Stimulated activated naive CD8-positive, alpha-beta T cell treated with anti-CD3 and anti-CD28 coated beads, Interleukin-15, Interleukin-2, amounts not matched to agents 100 U/mL and 50 U/mL, for 24 hours (primary cell): ENCODE data around the gene ALDH1L2.

Experiments used
- ATAC-seq: fragments of 150-1000 bp; cut with Tn5 transposase; one replicate; pipeline ENCODE4 v1.10.0; 2021
- DNase-seq: peaks from one replicate; pipeline ENCODE4 v3.0.0; 2021

The ALDH1L2 gene

DNA sequence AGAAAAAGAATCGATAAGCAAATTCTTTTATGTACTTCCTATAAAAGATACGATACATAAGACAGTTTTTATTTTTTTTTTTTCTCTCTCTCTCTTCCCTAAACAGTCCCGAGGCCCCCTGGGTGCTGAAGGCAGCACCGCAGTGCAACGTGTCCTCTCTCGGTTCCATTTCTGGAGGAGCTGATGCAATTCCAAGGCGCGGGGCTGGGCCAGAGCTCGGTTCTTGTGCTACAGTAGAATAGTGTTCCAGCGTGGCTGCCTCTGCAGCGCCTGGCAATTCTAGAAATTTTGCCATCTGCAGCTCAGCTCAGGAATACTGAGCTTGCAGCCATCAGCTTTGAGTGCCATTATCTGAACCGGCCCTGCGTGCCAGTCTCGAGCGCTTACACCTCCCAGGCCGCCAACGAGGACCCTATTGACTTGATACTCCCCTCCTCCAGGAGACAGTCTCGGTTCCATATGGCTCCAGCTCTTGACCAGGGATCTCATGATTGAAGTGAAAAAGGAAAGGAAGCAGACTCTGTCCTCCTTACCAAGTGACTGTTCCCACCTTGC is 630 bp downstream of the ALDH1L2 start:
- ATAC-seq (peak; percentile 7), DNase-seq (peak; percentile 17)

DNA sequence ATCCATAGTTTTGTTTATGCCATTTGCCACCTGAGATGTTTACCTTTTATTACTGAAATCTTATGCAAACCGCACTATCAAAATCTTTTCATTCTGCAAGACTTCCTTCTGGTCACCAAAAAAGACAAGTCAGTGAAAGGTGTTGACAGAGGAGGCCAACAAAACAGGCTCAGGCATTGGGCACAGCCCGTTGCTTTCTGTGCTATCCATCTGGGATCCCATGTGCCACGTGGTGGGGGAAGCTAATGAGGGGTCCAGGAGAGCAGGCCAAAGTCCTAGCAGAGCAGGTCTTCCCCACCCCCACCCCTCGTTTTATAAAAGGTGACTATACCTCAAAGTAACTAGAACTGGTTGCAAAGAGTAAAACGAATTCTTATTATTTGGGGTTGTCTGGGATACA is 1.2 kb downstream of the ALDH1L2 start:
- ATAC-seq, result no peak
- DNase-seq, result no peak

DNA sequence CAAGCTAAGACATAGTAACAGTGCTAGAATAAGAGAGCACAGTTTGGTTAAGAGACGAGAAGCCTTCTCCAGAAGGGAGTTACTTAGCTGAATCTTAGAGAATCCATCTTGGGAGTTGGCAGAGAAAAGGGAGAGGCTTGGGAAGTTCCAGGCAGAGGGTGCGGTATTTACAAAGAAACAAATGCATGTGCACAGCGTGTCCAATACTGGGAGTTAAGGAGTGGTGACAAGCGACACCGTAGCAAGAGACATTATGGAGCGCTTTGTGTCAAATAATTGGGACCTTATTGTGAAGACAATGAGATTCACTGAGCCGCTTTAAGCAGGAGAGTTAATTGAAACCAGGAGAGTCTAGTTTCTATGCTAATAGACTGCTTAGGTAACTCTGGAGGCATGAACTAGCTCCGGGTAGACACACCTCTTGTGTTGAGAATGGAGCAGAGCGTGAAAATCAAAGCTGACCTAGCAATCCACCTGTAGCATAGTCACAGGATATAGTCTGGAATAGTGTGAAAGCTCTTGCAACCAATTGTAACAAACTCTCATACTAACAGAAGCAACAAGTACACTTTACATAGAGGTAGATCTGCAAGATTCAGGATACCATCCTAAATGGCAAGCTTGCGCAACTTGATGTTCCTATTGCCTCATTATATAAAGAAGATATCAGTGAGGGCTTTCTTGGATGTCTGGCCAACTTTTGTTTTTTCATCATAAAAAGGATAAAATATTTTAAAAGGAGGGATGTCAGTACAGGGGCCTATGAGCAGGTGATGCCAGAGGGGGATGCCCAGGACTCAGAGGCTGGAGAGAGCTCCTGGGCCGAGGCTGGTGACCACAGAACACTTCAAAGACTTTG is 5.3 kb downstream of the ALDH1L2 start:
- DNase-seq (no peak), ATAC-seq (no peak)

DNA sequence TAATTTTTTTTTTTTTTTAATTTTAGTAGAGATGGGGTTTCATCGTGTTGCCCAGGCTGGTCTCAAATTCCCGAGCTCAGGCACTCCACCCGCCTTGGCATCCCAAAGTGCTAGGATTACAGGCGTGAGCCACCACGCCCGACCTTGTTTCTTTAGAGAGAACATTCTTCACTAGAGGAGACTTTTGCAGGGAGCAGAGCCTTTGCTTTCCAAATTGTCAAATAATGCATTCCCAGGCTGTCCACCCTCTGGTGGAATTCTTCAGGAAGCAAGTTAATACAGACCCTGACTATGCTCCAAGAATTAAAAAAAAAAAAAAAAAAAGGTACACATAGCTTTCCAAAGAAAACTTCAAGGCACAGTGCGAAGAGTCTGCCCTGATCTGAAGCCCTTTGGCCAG is 6.8 kb downstream of the ALDH1L2 start:
- no peak for ATAC-seq
- DNase-seq, result no peak

DNA sequence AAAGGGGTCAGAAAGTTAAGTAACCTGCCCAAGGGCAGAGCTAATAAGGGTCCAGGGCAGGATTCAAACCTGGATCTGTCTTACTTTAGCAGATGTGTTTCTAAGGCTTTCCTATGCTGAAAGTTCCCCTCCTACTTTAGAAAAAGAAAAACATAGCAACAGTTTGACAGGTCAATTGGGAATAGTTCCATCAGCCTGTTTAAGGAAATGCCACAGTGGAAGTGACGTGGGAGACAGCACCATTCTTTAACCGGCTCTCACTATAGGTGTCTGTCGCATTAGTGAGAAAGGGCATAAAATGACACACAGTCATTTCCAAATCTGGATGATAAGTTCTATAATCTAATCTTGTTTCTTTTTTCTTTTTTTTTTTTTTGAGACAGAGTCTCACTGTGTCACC is 7.3 kb downstream of the ALDH1L2 start:
- DNase-seq, result no peak
- ATAC-seq, result no peak

DNA sequence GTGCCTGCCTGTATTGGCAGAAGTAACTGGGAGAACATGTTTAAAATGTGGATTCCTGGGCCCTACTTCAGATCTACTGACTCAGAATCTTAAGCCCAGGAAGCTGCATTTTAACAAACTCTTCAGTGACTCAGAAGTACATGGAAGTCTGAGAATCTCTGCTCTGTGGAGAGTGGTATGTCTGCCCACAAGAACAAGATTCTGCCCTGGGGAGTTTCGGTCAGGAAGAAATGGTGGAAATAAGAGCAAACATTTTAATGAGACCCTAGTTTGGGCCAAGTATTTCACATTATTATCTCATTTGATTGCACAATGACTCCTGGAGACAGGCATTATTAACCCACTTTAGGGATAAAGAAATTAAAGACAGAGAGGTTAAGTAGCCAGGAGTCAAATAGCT is 8.2 kb downstream of the ALDH1L2 start:
- no peak for ATAC-seq
- DNase-seq, result no peak

DNA sequence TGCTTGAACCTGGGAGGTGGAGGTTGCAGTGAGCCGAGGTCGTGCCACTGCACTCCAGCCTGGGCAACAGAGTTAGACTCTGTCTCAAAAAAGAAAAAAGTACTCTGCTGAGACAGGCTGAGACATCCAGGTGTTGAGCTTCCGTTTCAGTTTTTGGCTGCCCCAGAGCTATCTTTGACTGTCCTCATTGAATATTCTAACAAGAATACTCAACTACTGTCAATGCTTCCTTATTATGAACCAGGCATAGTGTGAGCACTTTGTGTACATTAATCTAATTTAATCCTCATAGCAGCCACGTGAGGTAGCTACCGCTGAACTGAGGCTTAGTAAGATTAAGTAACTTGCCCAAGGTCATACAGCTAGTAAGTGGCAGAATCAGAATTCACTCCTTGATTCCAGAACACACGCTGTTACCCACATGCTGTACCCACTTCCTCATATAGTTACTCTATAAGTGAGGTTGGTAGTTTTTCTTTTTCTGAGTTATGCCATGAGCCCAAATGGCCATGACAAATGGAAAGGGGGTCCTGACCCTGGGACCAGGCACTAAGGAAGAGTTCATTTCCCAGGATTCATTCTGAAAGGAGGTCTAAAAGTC is 11.3 kb downstream of the ALDH1L2 start:
- DNase-seq (no peak), ATAC-seq (no peak)

DNA sequence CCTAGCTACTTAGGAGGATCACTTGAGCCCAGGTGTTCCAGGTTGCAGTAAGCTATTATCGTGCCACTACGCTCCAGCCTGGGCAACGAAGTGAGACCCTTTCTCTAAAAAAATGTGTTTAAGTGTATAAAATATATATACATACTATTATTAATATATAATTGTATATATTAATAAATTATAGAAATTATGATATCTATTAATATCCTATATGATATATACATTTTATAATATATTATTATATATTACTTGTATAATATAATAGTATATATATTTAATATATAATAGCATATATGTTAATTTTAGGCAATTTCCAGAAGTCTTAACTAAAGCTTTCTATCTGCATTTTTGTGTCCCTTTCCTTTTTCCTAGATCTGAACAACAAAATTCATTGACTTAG is 12.3 kb downstream of the ALDH1L2 start:
- no peak for DNase-seq
- ATAC-seq, result no peak

DNA sequence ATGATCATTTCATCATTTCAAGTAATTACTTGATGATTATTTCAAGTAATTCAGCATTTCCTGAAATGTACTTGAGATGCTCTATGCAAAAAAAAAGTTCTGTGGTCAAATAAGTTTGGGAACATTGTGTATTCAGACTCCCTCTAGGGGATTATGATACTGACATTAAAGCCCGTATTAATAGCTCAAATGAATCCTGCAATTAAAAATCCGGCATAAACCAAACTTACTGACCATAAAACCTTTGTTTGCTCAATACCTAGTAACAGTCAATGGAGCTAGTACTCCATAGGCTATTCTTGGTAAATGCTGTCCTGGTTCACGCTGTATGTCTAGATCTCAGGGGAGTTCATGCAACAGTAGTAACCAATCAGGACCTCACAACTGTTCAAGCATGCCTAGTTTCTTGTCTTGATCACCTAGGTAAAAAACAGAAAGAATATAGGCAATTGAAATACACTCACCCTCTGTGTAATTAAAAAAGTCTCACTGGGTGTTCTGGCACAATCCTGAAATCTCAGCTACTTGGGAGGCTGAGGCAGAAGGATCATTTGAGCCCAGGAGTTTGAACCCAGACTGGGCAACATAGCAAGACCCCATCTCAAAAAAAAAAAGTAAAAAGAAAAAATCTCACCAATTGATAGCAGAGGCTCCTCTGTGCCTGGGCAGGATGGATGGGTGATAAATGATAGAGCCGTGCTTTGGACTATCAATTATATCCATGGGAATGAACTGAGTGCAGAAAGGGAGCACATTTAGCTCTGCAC is 14.1 kb downstream of the ALDH1L2 start:
- DNase-seq (no peak), ATAC-seq (no peak)

DNA sequence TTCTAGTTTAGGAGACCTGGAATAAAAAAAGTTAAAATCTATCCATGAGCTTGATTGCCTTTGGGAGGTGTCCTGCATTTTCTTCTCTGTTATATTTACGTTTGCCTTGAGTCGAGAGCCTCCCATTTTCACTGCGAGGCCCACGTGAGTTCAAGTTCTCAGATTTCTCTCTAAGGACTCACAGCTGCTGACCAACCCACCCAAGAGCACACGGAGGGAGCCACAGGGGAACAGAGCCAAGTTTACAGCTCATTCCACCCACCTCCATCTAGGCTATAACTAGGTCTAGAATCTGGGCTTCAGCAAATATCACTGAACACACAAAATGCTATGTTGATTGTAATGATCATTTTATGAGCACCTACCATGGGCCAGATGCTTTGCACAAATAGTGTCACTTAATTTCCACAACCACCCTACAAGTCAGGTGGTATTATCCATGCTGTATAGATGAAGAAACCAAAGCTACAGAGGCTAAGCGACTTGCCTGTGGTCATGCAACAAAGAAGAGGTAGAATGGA is 16.7 kb downstream of the ALDH1L2 start:
- DNase-seq (no peak), ATAC-seq (no peak)

DNA sequence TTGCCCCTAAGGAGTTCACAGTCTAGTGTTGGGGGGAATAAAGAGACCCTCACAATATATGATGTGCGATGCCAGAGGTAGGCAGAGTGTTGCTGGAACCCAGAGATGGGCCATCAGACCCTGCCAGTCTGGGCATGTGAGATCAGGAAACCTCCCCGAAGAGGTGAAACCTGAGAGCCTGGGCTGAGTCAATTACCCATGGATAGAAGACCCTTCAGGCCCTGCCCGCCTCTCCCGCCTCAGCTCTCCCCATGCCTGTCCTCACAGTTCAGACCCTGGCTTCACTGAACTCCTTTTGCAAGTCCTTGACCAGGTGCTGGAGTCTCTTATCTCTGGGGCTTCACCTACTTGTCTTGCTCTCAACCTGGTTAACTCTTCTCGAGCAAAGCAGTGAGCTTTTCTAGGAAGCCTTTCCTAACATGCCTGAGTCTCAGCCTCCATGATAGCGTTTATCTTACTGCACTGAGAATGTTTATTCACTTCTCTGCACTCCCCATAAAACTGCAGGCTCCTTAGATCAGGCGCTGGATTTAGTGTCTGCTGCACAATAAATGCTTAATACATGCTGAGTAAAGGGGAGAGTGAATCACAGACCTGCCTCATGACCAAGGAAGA is 19.6 kb downstream of the ALDH1L2 start:
- DNase-seq, result no peak
- no peak for ATAC-seq

DNA sequence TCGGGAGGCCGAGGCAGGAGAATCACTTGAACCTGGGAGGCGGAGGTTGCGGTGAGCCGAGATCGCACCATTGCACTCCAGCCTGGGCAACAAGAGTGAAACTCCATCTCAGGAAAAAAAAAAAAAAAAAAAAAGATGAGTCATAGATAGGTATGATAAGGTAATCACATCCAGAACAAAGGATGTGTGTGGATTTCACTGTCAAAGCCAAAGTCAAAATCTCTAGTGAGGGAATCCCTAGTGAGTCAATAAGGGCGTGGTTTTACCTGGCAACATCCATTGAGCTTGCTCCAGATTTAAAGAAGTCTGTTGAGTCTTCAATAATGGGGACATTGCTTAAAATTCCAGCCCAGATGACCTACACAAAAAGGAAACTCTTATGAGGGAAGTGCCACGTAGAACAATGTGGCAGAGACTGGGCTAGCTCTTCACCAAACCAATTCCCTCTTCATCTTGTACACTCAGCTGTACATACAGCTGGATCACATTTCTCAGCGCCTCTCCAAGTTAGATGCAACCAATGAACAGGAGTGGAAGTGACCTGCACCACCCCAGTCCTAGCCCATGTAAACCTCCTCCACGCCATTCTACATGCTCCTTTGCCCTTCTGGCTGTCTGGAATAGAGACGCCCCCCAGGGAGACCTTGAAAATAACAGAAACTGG is 23.4 kb downstream of the ALDH1L2 start:
- ATAC-seq (no peak), DNase-seq (no peak)

DNA sequence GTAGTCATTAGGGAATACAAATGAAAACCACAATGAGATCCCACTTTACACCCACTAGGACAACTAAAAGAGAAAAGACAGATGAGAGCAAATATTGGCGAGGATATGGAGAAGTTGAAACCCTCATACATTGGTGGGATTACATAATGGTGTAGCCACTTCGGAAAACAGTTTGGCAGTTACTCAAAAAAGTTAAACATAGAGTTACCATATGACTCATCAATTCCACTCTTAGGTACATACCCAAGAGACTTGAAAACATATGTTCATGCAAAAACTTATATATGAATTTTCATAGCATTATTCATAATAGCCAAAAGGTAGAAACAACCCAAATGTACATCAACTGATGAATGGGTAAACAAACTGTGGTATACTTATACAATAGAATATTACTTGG is 27.1 kb downstream of the ALDH1L2 start:
- no peak for ATAC-seq

DNA sequence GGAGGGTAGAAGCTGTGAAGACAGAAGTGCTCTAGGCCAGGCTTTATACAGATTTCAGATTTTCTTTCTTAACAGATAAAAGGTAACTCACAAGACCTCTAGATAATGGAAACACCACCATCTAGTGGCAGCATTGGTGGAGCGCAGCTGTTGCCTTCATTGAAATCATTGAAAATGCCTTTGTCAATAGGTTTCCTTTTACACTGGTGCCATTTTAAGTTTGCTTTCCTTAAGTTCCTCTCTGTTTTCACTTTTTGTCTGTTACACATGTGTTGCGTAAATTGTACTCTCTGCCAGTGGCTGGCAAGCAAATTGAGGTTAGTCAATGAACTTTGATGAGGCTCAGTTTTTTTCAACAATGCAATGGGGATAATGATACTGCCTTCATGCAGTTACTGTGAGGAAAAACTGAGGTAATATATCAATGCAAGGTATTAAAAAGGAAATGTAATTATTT is 31.1 kb downstream of the ALDH1L2 start:
- peak; percentile 70 for DNase-seq
- peak; percentile 61 for ATAC-seq

More for the DNA sequence above, 27.1 kb downstream of the ALDH1L2 start:
- no peak for DNase-seq

DNA sequence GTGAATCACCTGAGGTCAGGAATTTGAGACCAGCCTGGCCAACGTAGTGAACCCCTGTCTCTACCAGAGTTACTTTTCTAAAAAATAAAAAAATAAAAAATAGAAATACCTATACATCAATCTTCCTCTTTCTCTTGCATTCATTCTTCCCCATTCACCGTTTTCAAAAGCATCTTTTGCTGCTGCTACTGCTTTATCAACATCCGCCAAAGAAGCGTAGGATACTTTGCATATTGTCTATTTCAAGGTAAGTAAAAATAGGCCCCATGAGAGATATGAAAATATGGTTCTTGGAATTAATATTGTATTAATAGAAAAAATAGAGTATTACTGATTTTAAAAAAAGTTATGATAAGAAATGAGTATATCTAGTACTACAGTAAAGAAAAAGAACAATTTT is 32.3 kb downstream of the ALDH1L2 start:
- DNase-seq, result no peak
- no peak for ATAC-seq

DNA sequence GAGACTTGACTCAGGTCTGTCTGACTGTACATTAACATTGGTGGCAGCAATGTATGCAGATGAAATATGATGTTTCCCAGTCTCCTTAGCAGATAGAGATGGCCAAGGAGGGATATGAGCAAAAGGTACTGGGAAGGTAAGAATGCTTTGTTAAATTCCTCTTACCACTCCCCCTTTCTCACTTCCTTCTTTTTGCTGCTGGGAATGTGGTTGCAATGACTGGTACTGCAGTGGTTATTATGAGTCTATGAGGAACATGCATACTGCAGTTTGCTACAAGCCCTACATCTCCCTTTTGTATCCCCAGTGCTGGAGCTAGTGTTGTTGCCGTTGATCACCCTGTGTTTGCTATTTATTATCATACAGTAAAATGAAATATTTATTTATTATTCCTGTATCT is 35.9 kb downstream of the ALDH1L2 start:
- DNase-seq (no peak), ATAC-seq (no peak)

DNA sequence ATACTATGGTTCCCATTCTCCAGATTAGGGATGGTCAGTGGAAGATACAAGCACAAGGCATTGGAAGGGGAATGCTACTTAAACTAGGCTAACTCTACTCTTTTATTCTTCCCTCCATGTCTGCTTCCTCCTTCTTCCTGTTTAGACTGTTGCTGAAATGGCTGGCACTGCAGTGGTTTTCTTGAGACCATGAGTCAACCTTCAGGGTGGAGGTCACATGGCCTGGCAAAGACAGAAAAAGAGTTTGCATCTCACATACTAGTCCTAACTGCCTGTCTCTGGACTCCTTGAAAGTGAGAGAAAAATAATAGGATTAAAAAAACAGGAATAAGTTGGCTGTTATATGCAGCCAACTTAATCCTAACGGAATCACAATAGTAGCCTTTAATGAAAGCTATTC is 37.0 kb downstream of the ALDH1L2 start:
- no peak for ATAC-seq
- DNase-seq, result no peak

DNA sequence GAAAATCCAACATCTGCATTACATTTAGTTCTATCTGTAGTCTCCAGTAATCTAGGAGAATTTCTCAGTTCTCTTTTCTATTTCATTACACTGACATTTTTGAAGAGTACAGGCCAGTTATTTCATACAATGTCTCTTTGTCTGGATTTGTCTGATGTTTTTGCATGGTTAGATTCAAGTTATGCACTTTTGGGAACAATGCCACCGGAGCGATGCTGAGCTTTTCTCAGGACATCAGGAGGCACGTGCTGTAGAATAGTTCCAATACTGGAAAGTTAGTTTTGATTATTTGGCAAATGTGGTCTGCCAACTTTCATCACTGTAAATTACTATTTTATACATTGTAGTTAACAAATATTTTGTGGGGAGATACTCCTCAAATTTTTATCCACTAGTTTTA is 43.1 kb downstream of the ALDH1L2 start:
- no peak for ATAC-seq
- no peak for DNase-seq

DNA sequence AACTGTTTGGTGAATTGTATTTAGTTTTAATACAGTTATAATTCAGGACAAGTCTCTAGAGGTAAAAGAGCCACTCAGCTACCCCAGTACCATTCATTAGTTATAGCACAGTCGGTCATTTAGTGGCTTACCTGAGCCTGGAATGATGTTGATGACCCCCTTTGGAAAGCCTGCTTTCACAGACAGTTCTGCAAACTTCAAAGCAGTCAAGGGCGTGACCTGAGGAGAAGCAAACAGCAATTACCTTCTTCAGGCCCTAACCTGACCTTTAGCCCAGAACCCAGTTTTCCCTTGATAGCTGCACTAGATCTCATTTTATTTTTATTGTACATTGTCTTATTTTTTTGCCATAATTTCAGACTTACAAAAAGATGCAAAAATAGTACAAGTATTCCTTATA is 43.8 kb downstream of the ALDH1L2 start:
- DNase-seq (no peak), ATAC-seq (no peak)

DNA sequence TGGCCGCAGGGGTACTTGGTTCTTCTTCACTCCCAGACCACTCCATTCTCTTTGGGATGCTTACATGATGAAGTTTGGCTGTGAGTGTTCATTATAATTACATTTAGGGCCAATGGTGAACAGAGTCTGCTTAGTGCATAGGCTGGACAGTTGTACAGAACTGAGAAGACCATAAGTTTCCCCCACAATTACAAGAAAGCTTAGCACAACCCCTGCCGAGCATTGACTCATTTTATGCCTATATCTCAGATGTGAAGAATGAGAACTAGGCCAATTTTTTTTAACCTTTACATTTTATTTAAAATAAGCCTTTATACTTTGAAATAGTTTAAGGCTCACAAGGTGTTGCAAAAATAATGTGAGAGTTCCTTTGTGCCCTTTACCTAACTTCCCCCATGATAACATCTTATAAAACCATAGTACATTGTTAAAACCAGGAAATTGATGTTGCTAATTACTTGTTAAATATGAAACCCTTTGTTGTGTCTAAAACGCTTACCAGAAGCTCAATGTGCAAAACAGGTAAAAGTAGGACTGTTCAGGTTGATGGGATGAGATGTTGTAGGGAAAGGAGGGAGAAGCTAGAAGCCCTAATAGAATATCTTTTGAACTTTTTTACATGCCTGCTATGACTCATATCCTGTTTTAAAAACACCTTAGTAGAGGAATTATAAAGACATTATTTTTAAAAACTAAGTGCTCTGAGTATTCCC is 47.2 kb downstream of the ALDH1L2 start:
- no peak for DNase-seq
- peak; percentile 52 for ATAC-seq

DNA sequence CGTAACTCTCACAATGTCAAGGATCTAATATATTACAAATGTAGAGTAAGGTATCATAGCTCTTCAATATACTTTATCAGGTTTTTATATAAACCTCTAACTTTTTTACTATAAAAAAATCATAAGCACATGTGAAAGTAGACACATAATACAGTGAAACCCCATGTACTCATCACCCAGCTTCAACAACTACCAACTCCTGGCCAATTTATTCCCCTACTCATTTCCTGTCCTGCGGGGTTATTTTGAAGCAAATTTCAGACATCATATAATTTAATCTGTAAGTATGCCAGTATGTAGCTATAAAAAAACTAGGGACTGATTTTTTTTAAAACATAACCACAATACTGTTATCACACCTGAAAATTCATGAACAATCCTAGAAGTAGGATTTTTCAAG is 50.4 kb downstream of the ALDH1L2 start:
- DNase-seq, result no peak
- peak; percentile 37 for ATAC-seq
